IPS-18c (cell line): ENCODE measurements around the gene STPG1.

Source experiments
- H3K4me3 ChIP-seq: 2 replicates; pipeline ENCODE4 v1.7.0; 2013; ENCODE audit warnings: low read depth, mild to moderate bottlenecking, low read length, moderate library complexity; ENCODE audit not compliant: insufficient read depth
- H3K9me3 ChIP-seq: one replicate; pipeline ENCODE4 v1.6.1; 2013; ENCODE audit warnings: mild to moderate bottlenecking, low read length, moderate library complexity; ENCODE audit not compliant: control insufficient read depth, insufficient read depth

Gene STPG1

DNA sequence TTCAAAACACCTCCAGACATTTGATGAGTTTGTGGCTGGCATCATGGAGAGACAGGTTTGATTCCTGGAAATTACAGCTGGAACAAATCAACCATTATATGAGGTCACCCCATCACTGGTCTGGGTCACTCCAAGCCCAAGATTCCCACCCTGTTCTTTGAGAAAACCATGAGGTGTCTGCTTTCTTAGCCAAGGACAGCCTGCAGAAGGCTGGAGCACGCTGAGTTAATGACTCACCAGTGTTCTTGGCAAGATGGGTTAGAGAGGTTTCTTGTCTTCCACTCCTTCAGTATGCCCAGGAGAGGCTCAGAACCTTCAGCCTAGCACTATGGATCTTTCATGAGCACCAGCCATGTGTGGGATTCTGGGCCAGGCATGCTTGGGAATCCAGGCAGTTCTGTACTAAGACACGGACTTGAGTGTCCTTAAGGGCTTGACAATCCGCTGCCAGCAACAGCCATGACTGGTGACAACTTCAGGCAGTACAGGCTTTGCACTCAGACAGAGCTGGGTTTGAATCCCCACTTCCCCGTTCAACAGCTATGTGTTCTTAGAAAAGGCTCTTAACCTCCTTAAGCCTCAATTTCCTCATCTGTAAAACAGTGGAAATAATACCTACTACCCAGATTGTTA lies 50.5 kb downstream of the STPG1 start:
- H3K9me3 ChIP-seq, result no peaks in the 10 kb centered on the region
- H3K4me3 ChIP-seq, result no peak overlapping the region

DNA sequence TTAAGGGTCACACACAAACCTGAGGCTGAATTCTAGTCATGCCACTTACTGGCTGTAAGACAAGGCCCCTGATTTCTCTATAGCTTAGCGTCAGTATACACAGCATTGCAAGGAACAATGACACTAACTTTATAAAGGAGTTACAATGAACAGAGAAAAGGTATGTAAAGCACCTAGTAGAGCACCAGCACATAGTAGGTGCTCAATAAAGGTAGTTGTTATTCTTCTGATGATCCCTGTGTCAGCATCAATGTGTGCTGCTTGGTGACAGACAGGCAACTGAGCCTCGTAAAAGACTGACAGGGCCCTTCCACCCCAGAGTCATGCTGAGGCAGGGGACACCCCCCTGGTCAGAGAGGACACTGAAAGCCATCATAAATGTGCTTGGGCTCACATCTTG lies 51.2 kb downstream of the STPG1 start:
- H3K9me3 ChIP-seq, result no peaks in the 10 kb centered on the region
- H3K4me3 ChIP-seq, result no peak overlapping the region

DNA sequence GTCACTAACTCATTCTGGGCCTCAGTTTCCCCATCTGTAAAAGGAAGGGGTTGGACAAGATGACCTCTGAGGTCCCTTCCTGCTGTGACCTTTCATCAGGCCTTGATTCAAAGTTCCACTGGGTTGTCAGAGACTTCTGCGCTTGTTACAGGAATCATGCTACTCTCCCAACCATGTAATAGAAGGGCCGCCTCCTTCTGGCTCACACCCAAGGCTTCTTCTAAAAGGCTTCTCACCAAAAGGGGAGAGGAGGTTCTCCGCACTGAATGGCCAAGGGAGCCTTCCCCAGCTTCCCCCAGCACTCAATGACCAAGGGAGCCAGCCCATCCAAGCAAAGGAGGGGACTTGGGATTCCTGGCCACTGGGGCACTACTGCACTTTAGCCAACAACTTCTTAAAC lies 51.8 kb downstream of the STPG1 start:
- no peaks in the 10 kb centered on the region for H3K9me3 ChIP-seq
- no peak overlapping the region for H3K4me3 ChIP-seq

DNA sequence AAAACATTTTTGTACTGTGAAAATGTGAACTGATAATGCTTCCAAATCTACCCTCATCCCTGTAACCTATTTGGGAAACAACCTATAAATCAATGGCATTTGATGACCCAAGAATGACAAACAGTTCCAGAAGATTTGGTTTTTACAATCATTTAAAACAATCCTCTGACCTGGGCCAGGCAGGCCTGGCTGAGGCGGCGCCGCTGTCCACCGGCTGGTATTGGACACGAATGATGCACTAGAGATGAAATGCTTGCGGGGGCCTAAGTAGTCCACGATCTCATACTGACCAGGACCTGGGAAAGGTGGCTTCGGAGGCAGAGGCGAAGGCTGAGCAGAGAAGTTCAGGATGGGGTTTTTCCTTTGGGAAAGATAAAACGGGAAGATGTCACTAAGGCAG lies 52.9 kb downstream of the STPG1 start:
- H3K4me3 ChIP-seq, result no peak overlapping the region
- H3K9me3 ChIP-seq, result no peaks in the 10 kb centered on the region

DNA sequence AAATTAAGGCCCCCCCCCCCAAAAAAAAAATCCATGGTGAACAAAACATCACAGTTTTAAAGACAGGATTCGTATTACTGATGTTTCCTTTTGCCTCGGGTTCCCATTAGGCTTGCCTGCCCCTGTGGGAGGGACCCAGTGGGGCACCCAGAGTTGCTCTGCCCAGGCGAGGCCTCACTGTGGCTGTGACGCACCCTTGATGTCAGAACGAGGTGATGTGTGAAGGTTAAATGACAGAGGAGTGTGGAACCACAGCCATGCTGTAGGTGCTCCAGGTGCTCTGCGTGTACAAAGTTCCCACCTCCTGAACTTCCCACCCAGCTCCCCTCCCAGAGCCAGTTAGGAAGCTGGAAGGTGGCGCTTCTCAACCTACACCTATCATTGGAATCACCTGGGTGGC lies 56.5 kb downstream of the STPG1 start:
- H3K9me3 ChIP-seq, result no peaks in the 10 kb centered on the region

DNA sequence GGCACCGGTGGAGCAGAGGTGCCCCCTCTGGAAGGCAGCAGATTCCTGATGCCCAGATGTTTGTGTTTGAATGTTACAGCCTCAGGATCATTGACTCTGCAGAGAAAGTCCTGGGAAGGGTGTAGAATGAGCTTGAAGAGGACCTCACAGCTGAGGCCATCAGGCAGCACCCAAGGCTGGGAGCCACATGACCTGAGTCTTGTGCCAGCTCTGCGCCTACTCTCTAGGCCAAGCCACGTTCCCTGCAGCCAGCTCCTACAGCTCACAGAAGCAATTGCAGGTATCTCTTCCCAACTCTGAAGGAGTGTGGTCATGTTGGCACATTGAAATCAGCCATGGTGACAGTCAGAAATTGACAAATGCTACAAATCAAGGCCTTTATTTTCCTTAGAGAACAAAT lies 58.1 kb downstream of the STPG1 start:
- no peak overlapping the region for H3K4me3 ChIP-seq
- no peaks in the 10 kb centered on the region for H3K9me3 ChIP-seq

More for the DNA sequence above, 56.5 kb downstream of the STPG1 start:
- H3K4me3 ChIP-seq, result no peak overlapping the region

DNA sequence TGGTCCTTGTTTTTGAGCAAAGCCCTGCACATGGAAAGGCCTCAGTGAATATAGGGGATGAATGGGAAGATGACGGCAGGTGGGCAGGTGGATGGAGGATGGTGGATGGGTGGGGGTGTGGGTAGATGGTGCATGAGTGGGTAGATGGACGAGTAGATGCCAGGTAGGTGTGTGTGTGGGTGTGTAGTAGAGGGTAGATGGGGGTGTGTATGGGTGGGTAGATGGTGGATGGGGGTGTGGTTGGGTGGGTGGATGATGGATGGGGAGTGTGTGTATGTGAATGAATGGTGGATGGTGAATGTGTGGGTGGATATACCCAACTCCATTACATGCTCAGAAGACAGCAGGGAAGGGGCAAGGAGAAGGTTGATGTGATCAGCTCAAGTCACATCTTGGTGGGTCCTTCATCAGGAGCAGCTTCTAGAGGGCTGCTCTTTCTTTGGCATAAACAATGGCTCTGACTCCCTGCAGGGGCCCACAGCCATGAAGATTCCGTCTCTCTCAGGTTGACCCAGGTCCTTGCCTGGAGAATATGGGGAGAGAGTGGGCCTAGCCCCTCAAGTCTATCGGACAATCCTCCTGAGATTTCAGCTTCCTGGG lies 60.2 kb downstream of the STPG1 start:
- Histone ChIP-seq H3K9me3 (no peaks in the 10 kb centered on the region), H3K4me3 (no peak overlapping the region)

DNA sequence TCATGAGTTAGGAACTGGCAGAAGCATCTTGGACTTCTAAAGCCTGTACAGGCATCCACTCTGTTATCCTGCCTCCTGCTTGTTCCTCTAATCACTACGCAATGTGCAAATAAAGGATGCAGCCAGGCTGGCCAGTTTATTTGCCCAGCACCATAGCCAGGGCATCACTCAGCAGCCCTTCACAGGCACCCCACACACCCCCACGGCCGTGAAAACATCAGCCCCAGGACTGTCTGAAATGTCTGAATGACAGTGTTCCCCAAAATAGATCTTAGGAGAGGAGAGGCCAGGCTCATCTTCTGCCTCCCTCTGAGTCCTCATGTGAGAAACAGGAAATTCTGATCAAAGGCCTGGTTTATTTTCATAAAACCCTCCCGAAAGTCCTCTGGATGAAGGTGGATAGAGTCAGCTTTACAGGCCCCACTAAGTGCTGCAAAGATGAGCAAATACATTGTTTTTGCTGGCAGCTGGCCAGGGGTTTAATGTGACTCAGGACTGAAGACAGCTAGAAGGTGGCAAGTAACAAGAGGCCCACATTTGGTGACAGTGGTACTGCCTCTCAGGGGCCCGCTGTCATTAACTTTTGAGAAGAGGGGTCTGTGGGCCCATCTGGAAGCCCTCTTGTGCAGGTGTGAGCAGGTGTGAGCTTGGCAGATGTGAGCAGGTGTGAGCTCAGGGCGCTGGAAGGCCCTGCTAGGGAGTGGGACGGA lies 61.5 kb downstream of the STPG1 start:
- no peaks in the 10 kb centered on the region for H3K9me3 ChIP-seq
- no peak overlapping the region for H3K4me3 ChIP-seq

DNA sequence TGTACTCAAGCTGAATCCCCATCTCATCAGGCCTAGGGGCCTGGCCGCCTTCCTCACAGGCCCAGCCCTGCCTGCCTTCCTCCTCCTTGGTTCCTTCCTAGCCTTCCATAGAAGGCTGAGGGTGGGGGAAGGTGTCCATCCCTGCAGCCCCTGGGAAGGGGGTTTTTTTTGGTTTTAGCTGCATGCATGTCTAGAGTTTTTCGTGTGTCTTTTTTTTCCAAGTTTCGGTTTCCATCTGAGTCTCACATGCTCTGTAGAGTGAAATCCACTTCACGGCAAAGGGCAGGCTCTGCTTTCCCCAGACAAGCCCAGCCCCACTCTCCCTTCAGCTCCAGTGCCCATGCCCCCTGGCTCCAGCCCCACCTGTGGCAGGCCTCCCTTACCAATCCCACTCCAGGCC lies 62.3 kb downstream of the STPG1 start:
- Histone ChIP-seq H3K4me3 (no peak overlapping the region), H3K9me3 (no peaks in the 10 kb centered on the region)

DNA sequence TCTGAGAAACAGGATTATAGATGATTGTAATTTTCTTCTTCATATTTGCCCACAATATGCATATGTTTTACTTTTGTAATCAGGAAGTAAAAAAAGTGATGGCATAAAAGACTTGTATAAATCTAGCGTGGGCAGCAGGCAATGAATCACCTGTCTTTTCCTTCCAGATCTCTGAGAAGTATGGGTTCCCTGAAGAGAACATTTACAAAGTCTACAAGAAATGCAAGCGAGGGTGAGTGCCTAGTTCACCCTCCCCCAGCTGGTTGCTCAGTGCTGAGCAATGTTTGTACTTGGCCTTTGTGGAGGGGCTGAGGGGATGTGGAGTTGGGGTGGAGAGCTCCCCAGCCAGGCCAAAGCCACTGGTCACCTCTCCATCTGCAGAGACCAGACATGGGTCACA lies 63.7 kb downstream of the STPG1 start:
- Histone ChIP-seq H3K9me3 (no peaks in the 10 kb centered on the region), H3K4me3 (no peak overlapping the region)

DNA sequence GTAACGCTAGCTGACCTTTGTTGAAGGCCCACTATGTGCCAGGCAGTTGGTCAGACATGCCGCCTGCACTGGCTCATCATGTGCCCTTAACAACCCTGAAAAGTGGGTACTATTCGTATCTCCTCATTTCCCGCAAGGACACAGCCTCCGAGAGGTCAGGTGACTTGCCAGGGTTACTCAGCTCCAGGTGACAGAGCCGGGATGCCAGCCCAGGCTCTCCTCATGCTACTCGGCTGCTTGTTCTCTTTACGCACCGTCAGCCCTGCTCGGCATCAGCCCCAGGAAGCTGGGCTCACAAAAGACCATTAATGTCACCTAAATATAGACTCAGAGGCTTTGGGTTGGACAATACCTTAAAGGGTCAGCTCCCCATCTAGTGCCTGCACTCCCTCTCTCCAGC lies 65.4 kb downstream of the STPG1 start:
- Histone ChIP-seq H3K4me3 (no peak overlapping the region), H3K9me3 (no peaks in the 10 kb centered on the region)

DNA sequence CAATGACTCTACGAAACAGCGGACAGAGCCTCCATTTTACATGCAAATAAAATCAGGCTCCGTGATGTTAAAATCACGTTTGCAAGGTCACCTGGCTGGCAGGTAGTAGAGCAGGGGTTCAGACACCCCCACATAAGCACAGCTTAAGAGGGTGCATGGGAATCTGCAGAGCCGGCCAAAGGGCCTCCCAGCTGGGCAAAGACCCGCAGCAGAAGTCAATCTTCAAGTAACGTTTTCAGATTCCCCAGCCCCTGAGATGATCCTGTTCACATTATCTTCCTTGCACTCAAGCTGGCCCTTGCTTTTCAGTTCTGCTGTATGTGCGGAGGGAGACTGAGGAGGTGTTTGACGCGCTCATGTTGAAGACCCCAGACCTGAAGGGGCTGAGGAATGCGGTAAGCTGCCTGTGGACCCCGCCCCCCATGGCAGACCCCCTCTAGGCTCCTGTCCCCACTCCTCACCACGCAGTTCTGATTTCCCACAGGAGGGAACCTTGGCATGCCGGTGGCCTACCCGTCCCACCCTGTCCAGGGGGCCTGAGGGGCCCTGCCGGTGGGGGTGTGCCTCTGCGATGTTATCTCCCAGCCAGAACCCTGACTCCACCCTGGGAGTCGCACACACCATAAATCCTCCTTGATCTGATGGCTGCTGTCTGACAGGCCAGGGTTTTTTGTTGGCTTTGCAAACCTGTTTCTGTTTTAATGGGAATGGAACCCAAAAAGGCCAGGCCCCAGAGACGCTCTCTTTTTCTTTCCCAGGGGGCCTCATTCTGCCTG lies 66.2 kb downstream of the STPG1 start:
- no peak overlapping the region for H3K4me3 ChIP-seq
- no peaks in the 10 kb centered on the region for H3K9me3 ChIP-seq

DNA sequence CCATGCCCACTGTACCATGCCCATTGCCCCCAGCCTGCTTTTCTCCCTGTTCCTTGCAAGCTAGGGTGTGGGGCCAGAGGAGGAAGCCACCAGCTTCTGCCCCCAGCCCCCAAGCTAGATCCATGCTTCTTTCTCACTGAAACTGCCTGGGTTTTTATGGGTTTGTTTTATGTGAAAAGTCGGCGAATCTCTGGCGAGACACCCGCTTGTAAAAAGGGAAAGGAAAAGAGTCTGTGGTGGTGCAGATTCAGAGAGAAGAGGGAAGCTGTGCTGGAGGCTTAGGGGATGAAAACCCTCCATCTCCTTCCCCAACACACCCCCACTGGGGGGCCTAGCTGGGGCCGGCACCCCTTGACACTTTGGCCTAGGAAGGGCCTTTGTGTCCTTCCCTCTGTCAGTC lies 68.2 kb downstream of the STPG1 start:
- H3K9me3 ChIP-seq, result no peaks in the 10 kb centered on the region
- H3K4me3 ChIP-seq, result no peak overlapping the region

DNA sequence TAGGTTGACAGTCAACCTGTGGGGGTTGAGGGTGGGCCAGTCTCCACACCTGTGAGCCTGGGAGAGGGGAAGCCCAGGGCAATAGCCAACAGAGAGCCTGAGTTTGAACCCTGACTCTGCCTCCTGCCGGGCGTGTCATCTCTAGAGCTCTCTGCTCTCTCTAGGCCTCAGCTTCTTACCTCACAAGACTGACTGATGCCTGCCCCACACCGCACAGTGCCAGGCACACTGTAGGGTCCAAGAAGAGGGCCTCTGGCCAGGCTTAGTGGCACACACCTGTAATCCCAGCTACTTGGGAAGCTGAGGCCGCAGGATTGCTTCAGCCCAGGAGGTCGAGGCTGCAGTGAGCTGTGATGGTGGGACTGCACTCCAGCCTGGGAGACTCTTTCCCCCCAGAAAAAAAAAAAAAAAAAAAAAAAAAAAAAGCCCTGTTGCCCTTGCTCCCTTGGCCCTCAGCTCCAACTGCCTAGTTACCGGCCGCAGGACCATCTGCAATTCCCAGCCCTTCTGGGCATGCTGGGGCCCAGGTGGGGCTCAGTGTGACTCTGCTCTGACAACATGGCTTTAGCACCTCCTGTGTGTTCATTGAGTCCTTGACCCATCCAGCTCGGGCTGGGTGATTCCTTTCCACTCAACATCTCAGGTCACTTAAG lies 69.4 kb downstream of the STPG1 start:
- Histone ChIP-seq H3K4me3 (no peak overlapping the region), H3K9me3 (no peaks in the 10 kb centered on the region)

DNA sequence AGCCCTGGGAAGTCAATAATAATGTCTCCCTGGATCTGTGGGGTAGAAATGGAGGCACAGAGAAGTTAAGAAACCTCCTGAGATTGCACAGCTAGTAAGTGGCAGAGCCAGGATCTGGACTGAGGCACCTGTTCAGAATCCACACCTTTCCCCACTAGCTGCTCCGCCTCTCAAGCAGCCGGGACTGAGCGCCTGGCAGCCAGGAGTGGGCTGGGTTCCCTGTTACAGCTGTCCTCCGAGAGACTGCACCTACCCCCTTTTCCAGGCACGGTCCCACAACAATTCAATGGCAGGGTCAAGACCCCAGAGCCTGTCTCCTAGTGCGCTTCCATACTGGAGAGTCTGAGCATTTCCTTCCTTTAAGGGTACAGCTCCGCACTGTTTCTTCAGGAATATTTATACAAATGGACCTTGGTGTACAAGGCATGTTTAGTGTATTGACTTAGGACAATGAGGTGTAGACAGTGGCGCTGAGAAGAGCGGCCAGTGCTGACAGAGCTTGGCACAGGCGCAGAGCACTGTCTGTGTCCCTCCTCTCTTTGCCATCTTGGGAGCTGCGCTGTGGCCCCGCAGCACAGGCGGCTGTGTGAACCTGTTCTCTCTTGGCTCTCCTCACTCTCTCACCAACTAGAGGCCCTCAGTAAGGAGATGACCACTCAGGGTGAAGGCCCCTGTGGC lies 70.0 kb downstream of the STPG1 start:
- Histone ChIP-seq H3K4me3 (no peak overlapping the region), H3K9me3 (no peaks in the 10 kb centered on the region)

DNA sequence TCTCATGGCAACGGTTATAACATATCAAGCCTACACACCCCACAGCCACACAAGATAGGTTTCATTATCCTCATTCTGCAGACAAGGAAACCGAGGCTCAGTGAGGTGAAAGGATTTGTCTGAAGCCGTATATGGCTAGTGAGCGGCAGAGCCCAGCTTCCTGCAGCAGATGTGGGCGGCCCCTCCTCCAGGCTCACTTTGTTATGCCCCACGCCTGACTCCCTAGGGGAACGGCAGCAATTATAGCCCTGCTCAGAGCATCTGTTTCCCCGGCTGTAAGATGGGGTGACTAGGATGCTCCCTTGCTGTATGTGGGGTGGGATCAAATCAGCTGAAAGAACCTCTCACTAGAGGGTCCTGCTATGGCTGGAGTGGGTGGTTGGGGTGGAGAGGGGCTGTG lies 72.3 kb downstream of the STPG1 start:
- Histone ChIP-seq H3K4me3 (no peak overlapping the region), H3K9me3 (no peaks in the 10 kb centered on the region)

DNA sequence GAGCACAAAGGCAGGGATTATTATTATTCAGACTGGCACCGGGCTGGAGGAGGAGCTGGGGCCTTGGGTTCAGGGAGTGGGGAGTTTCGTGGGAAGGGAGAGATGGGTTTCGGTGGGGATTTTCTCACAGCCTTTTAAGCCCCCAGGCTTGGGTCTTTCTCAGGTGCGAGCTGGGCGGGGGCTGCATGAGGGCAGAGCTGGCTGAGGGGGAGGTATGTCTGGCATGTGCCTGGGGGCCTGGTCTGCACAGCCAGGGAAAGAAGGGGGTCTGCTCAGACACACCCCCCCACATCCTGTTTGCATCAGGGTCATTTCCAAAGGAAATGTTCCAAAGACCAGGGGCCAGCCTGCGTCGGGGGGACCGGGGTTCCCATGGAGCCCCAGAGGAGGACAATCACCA lies 72.8 kb downstream of the STPG1 start:
- H3K4me3 ChIP-seq, result no peak overlapping the region
- no peaks in the 10 kb centered on the region for H3K9me3 ChIP-seq
